NCI-H1417 (cell line): ENCODE measurements around the gene SPINDOC.
A peak's percentile ranks its signal among the peaks of the same experiment; 100 is the strongest.
"Not testable (repeated sequence)": the region's sequence is repeated elsewhere in the genome, so short reads cannot be mapped to it uniquely, and the experiment has no call there.

Source experiments
- DNase-seq, 3 experiments: peaks; one replicate each; lab custom pipeline; 2025; lab: John Stamatoyannopoulos, UW

Gene SPINDOC

DNA sequence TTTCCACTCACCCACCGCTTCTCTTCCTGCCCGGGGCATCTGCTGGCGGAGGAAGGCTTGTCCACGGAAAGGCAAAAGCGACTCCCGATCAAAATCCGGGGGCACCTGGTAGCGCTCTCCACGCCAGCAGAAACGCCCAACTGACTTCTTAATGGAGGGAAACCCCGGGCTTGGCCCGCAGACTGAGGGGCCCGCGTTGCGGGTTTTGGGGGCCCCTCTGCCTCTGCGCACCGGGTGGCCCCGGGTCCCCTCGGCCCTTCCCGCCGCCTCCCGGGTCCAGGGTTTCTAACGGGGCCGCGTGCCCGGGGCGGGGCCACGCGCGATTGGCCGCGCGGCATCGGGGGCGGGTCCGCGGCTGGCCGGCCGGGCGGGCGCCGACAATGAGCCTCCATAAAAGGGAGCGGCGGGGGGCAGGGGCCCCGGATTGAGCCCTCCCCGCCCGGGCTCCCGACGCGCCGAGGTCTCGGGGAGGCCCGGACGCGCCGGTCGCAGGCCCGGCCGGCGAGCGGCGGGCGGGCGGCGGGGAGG lies at the start of gene SPINDOC:
Gene SPINDOC (plus strand): TSS at position 422 of the 528 bp plus-strand sequence. CDS start 231 bp downstream, outside the sequence.
- peak; percentile 87 to 96 (median 92) for DNase-seq

DNA sequence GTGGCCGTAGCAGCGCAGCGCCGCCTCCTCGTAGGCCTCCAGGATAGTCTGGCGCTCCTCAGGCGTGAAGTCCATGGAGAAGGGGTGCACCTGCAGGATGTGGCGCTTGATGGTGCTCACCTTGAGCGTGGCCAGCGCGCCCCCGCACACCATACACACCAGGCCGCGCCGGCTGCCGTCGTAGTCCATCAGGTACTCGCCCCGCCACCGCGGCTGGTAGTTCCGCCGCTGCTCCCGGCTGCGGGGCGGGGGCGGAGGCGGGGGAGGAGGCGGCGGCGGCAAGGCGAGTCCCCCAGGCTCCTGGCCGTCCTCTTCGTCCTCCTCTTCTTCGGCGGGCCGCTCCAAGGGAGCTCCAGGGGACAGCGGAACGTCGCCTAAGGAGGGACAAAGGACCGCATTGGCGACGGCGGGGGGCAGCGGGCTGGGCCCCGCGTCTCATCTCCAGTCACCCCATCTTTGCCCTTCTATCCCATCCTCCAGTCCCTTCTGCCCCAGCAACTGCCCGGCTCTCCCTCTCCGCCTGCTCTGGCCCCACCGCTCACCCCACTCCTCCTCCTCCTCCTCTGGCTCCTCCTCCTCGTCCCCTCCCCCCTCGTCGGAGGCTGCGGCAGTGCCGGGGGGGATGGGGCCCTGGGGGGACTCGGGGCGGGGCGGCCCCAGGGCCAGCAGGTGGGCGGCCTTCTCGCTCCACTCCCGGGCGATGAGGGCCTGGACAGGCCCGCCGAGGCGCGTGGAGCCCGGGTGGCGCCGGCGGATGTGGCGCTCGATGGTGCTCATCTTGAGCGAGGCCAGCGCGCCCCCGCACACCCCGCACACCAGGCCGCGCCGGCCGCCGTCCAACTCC lies 49.5 kb upstream of the SPINDOC start:
- no peak for DNase-seq

DNA sequence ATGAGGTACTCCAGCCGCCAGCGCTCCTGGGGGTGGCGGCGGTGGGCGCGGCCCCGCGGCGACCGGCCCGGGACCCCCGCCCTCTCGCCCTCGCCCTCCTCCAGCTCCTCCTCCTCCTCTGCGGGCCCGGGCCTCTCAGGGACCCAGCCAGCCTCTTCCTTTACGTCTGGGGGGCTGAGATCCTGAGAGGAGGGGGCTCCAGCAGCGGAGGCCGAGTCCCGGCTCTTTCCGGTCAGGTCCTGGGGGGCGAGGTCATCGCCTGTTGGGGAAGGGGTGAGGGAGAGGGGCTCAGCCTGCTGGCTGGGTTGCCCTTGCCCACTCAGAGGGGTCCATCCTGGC lies 48.9 kb upstream of the SPINDOC start:
- DNase-seq, result no peak

DNA sequence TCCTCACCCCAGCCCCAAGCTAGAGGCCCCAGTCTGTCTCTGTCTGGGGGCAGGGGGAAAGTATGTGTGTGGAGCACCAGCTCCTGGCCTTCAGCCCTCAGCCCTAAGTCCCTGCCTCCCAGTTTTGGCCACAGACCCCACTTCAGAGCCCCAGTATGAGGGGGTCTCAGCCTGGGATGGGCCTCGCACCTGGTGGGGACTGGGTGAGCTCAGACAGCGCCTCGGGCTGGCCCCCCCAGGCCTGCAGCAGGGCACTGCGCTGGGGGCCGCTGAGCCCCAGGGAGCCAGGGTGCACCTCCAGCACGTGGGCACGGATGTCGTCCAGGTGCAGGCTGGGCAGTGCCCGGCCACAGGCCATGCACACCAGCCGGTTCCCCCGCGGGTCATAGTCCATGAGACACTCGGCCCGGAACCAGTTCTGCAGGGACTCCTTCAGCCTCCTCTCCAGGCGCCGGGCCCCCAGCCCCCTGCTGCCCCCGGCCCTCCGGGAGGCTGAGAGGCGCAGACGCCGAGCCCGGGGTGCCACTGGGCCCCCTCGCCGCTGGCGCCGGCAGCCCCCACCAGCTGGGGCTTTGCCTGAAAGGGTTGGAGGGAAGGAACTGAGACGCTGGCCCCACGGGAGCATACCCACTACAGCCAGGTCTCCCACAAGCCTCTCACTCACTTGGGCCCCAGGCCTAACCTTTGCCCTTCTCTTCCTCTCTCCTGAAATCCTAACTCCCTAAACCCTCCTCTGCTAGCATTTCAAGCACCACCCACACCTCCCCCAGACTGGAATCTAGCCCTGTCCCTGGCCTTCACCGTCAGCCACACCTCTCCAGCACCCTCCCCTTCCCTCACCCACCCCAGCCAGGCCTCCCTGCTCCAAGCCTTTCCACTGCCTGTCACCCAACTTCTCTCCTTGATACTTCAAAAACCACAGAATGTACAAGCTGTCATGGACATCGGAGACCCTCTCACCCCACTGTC lies 48.3 kb upstream of the SPINDOC start:
- no peak for DNase-seq

DNA sequence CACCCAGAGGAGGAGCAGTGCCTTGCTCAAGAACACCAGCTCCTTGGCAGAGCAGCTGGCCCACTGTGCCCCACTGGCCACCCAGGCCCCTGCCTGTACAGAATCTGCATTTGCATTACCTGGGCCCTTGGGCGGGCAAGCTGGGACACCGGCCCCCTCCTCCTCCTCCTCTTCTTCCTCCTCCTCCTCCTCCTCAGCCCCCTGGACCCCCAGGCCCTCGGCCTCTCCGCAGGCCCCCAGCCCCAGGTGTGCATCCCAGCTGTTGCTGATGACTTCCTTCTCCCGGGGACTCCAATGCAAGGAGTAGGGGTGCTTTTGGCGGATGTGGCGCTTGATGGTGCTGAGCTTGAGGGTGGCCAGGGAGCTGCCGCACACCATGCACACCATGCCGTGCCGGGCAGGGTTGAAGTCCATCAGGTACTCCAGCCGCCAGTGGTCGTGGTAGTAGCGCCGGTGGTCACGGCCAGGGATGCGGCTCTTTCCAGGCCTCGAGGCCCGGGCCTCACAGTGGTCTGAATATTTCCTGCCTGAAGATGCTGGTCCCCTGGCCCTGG lies 47.5 kb upstream of the SPINDOC start:
- no peak for DNase-seq

- DNase-seq, result no peak
Measured at GRCh38 chr11:63766531-63767235, 46.6 kb upstream of the SPINDOC start.

DNA sequence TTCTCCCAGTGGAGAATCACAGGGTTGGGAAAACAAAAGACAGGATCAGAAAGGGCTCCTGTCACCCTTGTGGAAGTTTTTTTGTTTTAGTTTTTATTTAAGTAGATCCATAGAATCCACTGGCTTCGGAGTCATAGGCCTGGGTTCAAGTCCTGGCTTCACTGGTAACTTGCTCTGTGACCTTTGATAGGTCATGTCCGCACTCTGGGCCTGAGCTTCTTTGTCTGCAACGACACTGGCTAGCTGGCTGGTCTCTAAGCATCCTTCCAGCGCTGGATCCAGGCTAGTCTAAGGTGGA lies 46.0 kb upstream of the SPINDOC start:
- no peak for DNase-seq

DNA sequence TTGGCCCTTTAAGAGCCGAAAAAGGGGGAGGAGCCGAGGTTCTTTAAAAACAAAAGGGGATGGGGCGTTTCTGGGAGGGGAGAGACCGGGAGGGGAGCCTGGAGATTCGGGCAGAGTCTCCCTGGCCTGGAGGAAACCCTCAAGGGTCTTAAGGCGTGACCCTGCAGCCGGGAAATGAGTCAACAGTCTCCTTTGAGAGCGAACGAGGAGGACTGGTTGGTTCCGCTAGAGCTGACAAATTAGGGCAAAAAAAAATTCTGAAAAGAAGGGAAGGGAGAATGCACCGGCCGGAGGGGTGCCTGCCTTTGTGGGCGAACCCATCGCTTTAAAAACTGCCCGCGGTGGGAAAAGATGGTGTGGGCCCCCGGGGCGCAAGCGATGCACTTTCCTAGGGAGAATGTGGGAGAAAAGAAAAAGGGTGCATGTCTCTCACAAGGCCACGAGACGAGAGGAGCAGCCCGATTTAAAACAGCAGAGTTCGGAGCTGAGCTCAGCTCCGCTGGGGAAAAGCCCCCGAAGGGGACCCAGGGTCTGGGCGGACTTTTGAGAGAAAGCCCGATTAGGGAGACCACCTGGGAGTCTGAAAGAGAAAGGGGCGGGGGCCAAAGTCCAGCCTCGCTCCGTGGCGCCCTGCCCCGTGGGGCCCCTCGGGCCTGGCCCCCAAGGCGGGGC lies 45.6 kb upstream of the SPINDOC start:
- DNase-seq, result peak; percentile 54 to 84 (median 74)

- DNase-seq, result peak; percentile 49 to 88 (median 80)
Measured at GRCh38 chr11:63768237-63769041, 44.8 kb upstream of the SPINDOC start, which contains the start of gene ZFTA. TSS of gene ZFTA (minus strand) at chr11:63768775. CDS start at chr11:63768622, 153 bp downstream.

GRCh38 chr11:63769042-63769713 lies 44.1 kb upstream of the SPINDOC start:
- peak; percentile 34 to 88 (median 77) for DNase-seq

- DNase-seq, result peak in 2 of 3 experiments; percentile 86 to 94
Measured at GRCh38 chr11:63769714-63770455, 43.4 kb upstream of the SPINDOC start.

DNA sequence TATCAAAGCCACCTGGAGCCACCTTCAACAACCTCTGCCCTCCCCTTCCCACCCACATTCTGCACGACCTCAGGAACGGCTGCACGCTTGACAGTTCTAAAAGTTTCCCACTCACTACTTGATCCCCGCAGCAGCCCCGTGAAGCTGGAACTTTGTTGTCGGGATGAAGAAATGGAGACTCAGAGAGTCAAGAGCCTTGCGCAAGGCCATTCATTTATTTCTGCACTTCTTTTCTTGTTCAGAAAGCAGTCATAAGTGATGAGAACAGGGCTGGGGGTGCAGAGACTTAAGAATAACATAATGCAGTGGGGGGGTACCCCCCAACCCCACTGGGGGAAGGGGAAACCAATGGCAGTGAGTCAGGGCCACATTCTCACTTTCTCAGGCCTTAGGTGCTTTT lies 42.5 kb upstream of the SPINDOC start:
- DNase-seq, result no peak

GRCh38 chr11:63771741-63772318 lies 41.4 kb upstream of the SPINDOC start:
- not testable (repeated sequence) for DNase-seq

DNA sequence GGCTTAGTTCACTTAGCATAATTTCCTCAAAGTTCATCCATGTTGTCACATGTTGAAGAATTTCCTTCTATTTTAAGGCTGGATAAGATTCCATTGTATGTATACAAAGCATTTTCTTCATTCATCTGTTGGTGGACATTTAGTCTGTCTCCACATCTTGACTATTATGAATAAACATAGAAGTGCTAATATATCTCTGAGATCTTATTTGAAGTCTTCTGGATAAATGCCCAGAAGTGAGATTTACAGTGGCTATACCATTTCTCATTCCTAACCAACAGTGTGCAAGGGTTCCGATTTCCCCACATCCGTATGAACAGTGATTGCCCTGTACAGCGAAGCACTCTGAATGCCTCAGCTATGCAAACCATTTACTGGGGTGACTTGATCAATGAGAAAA lies 38.1 kb upstream of the SPINDOC start:
- DNase-seq, result no peak

DNA sequence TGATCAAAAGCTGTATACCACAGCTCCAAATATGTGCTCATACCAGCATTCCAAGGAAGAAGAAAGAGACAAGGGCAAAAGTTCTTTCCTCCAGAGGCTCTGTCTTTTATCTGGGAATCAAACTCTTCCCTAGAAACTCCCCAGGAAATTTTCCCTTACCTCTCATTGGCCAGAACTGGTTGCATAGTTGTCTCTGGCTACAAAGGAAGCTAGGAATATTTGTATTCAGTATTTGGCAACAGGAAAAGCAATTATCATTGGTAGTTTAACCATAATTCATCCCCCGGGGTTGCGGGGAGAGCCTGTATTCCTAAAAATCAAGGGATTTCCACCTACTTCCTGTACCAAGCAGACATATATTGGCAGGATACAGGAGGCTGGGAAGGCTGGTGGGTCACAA lies 34.2 kb upstream of the SPINDOC start:
- no peak for DNase-seq

DNA sequence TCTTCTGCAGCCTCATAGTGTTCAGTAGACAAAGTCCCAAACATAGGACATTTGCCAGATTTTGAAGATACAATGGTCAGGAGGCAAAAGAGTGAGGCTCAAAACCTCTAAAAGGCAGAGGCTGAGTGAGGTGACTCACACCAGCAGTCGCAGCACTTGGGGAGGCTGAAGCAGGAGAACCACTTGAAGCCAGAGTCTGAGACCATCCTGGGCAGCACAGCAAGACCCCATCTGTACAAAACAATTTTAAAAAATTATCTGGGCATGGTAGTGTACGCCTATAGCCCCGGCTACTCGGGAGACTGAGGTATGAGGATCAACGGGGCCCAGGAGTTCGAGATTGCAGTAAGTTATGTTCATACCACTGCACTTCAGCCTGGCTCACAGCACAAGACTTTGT lies 30.5 kb upstream of the SPINDOC start:
- DNase-seq, result no peak

DNA sequence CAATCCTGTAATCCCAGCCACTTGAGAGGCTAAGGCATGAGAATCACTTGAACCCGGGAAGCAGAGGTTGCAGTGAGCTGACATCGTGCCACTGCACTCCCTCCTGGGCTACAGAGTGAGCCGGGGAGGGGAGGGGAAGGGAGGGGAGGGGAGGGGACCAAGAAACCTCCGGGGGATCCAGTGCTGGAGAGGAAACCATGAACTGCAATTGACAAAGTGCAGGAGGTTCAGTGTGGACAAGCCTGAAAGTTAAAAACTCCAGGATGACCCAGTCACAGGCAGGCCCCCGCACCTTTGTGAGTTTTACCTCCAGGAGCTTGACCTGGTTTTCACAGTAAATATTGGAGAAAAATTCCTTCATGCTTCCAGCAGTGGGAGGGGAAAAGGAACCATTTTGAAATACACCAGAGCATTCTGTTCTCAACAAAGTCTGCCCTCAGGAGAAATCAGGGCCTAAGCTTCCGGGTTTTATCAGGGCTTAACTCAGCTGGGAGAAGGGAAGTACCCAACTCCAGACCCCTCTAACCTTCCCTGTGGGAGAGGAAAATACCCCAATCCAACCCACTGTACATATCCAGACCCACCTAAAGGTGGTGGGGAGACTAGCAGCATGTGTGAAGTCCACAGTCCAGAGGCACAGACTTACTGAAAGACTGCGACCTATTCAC lies 29.2 kb upstream of the SPINDOC start:
- no peak for DNase-seq

DNA sequence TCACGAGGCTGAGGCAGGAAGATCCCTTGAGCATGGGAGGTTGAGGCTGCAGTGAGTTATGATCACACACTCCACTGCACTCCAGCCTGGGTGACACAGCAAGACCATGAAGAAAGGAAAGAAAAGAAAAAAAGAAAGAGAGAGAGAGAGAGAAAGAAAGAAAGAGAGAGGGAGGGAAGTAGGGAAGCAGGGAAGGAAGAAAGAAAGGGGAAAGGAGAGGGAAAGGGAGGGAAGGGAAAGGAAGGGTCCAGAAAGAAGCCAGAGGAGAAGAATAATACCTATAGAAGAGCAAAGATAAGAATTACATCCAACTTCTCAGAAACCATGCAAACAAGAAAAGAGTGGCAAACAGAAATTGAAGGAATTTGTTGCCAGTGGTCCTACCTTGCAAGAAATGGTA lies 27.4 kb upstream of the SPINDOC start:
- no peak for DNase-seq
